Neutrophil (primary cell): ENCODE results near the gene GRIK3.

Source experiments
- H3K27ac ChIP-seq: fragments of 200-600 bp; sonication (generic); 2 replicates; pipeline ENCODE4 v1.5.1; 2016; ENCODE audit warnings: mild to moderate bottlenecking, moderate library complexity
- H3K27me3 ChIP-seq: fragments of 200-600 bp; sonication (generic); 2 replicates; pipeline ENCODE4 v1.6.0; 2016; ENCODE audit warnings: mild to moderate bottlenecking
- H3K36me3 ChIP-seq: fragments of 200-600 bp; sonication (generic); 2 replicates; pipeline ENCODE4 v1.5.1; 2017
- H3K4me1 ChIP-seq, 2 experiments: fragments of 200-600 bp in 1 of 2; sonication (generic) in 1 of 2; 1 replicate in 1 of 2; 2 replicates in 1 of 2; pipeline versions ENCODE4 v1.5.1 to v1.6.1; 2013 to 2016; ENCODE audit warnings: low read depth in 1 of 2, low read length in 1 of 2, mild to moderate bottlenecking in 1 of 2, moderate library complexity in 1 of 2; ENCODE audit not compliant: control insufficient read depth in 1 of 2, insufficient read depth in 1 of 2
- H3K4me3 ChIP-seq, 2 experiments: fragments of 200-600 bp in 1 of 2; sonication (generic) in 1 of 2; 1 replicate in 1 of 2; 2 replicates in 1 of 2; pipeline ENCODE4 v1.5.1; 2013 to 2016; ENCODE audit warnings: low read depth in 1 of 2, low read length in 1 of 2, mild to moderate bottlenecking in 1 of 2, moderate library complexity in 1 of 2
- H3K9me3 ChIP-seq: fragments of 200-600 bp; sonication (generic); 2 replicates; pipeline ENCODE4 v1.5.1; 2016
- TF ChIP-seq, protein P1 (sequence below): fragments of 200-600 bp; sonication (generic); IDR thresholded peaks from 2 replicates; pipeline ENCODE4 v1.5.1; 2016; ENCODE audit warnings: antibody characterized with exemption

GRIK3 gene

DNA sequence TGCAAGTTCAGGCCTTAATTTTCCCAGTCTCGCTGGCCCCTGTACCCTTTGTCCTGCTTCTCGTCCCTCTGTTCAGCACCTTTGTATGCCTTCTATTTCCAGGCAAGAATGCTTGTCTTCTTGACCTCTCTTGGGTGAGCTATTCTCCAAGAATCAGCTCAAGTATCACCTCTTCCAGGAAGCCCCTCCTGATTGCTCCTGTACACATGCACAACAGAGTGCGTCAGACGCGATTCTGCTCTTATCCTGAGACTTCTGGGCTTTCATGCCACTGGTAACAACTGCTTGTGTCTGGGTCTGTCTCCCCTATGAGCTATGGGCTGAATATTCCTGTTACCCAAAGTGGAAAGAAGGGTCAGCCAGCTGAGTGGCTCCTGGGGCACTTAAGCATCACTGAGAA, 170.8 kb downstream of the GRIK3 start:
- H3K27me3 ChIP-seq, result peaks cover 34% of the 10 kb centered on the region
- TF ChIP-seq, protein P1, sequence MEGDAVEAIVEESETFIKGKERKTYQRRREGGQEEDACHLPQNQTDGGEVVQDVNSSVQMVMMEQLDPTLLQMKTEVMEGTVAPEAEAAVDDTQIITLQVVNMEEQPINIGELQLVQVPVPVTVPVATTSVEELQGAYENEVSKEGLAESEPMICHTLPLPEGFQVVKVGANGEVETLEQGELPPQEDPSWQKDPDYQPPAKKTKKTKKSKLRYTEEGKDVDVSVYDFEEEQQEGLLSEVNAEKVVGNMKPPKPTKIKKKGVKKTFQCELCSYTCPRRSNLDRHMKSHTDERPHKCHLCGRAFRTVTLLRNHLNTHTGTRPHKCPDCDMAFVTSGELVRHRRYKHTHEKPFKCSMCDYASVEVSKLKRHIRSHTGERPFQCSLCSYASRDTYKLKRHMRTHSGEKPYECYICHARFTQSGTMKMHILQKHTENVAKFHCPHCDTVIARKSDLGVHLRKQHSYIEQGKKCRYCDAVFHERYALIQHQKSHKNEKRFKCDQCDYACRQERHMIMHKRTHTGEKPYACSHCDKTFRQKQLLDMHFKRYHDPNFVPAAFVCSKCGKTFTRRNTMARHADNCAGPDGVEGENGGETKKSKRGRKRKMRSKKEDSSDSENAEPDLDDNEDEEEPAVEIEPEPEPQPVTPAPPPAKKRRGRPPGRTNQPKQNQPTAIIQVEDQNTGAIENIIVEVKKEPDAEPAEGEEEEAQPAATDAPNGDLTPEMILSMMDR, result no peak

DNA sequence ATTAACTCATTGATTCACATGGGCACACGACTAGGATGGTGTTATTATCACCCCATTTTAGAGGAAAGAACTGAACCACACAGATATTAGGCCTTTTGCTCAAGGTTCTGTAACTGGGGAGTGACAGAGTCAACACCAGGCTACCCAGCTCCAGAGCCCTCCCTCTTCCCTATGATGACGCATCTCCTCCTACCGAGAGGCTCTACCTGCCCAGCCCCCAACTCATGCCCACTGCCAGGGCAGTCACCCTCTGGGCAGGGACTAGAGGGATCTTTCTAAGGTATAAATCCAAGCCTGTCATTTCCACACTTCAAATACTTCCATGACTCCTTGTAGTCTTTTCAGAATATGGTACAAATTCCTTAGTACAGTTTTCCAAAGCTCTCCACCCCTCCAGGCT, 171.3 kb downstream of the GRIK3 start:
- Histone ChIP-seq H3K4me3 (no peak overlapping the region), H3K27me3 (peaks cover 34% of the 10 kb centered on the region), H3K27ac (no peak overlapping the region), H3K4me1 (no peaks in the 10 kb centered on the region), H3K9me3 (no peaks in the 10 kb centered on the region), H3K36me3 (no peaks in the 10 kb centered on the region)
- TF ChIP-seq, protein P1, result no peak

More for the DNA sequence above, 170.8 kb downstream of the GRIK3 start:
- Histone ChIP-seq H3K9me3 (no peaks in the 10 kb centered on the region), H3K4me1 (no peaks in the 10 kb centered on the region), H3K27ac (no peak overlapping the region), H3K4me3 (no peak overlapping the region), H3K36me3 (no peaks in the 10 kb centered on the region)

DNA sequence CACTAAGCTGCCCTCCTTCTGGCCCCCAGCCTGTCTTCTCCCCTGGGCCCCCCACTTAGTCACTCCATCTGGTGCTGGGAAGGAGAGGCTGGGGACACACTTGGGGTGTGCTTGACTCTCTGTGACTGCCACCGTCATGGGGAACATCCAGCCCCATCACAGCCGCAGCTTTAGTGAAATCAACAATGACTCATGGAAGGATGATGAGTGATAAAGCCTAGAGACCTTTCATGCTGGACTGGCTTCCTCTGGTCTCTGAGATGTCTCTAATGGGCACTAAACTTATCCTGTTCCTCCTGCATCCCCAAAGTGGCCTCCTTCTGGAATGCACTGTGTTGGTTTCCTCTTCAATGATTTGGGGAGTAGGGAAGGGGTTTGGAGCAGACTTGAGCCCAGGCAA, 172.9 kb downstream of the GRIK3 start:
- TF ChIP-seq, protein P1, result no peak
- H3K9me3 ChIP-seq, result no peaks in the 10 kb centered on the region
- no peak overlapping the region for H3K27ac ChIP-seq
- no peak overlapping the region for H3K4me3 ChIP-seq
- H3K27me3 ChIP-seq, result peaks cover 36% of the 10 kb centered on the region
- no peaks in the 10 kb centered on the region for H3K4me1 ChIP-seq
- no peaks in the 10 kb centered on the region for H3K36me3 ChIP-seq

DNA sequence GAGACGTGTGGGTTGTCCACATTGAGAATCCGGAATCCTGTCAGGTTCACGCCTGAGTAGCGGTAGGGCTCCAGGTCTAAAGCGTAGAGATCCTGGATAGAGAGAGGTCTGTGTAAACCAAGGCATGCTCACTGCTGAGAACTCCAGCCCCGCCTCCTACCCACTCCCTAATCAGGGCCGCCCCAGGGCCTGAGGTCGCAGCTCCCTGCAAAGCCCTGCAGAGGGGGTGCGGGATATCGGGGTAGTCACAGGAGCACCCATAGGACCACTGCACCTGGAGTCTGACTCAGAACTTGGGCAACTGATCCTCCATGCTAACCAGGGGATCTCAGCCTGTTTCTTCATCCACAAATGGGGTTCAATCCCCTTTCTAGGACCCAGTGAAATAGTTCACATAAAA, 174.4 kb downstream of the GRIK3 start:
- Histone ChIP-seq H3K27ac (no peak overlapping the region), H3K4me3 (no peak overlapping the region), H3K9me3 (no peaks in the 10 kb centered on the region)

DNA sequence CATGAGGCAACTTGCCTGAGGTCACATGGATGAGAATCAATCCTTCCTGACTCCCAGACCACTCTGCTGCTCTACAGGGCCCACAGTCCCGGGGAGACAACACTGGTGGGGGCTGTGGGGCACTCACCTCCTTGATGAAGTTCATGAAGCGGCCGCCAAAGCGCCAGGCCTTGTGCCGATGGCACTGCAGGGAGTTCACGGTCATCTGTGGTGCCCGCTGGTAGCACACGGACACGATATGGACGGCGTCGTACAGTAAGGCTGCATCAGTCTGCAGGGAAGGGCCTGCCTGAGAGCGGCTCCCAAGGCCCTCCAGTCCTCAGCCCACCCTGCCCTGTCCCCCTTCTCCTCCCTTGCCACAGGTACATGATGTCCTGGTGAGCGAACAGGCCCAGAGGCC, 175.3 kb downstream of the GRIK3 start:
- Histone ChIP-seq H3K27me3 (peaks cover 49% of the 10 kb centered on the region), H3K27ac (no peak overlapping the region), H3K4me3 (no peak overlapping the region), H3K4me1 (no peaks in the 10 kb centered on the region), H3K36me3 (no peaks in the 10 kb centered on the region), H3K9me3 (no peaks in the 10 kb centered on the region)
- TF ChIP-seq, protein P1, result no peak

More for the DNA sequence above, 174.4 kb downstream of the GRIK3 start:
- H3K27me3 ChIP-seq, result peaks cover 50% of the 10 kb centered on the region
- no peaks in the 10 kb centered on the region for H3K4me1 ChIP-seq
- no peaks in the 10 kb centered on the region for H3K36me3 ChIP-seq
- TF ChIP-seq, protein P1, result no peak

DNA sequence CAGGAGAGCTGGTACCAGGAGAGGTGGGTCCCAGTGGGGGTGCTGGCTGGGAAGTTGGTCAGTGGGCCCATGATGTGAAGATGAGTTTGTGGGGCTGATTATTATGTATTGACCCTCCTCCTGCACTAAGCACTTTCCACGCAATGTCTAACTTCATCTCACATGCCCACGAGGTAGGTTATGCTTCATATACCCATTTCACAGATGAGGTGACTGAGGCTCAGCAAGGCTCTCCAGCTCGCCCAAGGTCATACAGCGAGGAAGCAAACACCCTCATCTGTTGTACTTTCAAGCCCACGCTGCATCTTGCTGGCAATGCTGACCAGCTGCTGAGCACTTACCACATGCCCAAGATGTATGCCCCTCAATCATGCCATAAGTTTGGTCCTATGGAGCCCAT, 175.8 kb downstream of the GRIK3 start:
- H3K27me3 ChIP-seq, result peaks cover 45% of the 10 kb centered on the region
- H3K9me3 ChIP-seq, result no peaks in the 10 kb centered on the region
- H3K27ac ChIP-seq, result no peak overlapping the region
- H3K4me1 ChIP-seq, result no peaks in the 10 kb centered on the region
- H3K36me3 ChIP-seq, result no peaks in the 10 kb centered on the region
- TF ChIP-seq, protein P1, result no peak
- no peak overlapping the region for H3K4me3 ChIP-seq
